SK-N-SH (cell line): ENCODE results near the gene HECTD4.

ENCODE experiments used
- CTCF ChIP-seq: fragments of 200-600 bp; sonication (generic); IDR thresholded peaks from 2 replicates; pipeline ENCODE4 v1.6.1; 2017; ENCODE audit warnings: antibody characterized with exemption, mild to moderate bottlenecking, moderate library complexity
- ELF1 ChIP-seq: IDR thresholded peaks from 2 replicates; pipeline ENCODE4 v1.4.0; 2012
- EZH2phosphoT487 ChIP-seq: fragments of 200-600 bp; sonication (generic); IDR thresholded peaks from 2 replicates; pipeline ENCODE4 v1.6.1; 2017; ENCODE audit warnings: low read depth, mixed run types, mild to moderate bottlenecking, antibody characterized with exemption, moderate library complexity, borderline replicate concordance
- RFX5 ChIP-seq: IDR thresholded peaks from 2 replicates; pipeline ENCODE4 v1.6.1; 2012; ENCODE audit warnings: mild to moderate bottlenecking, improper control_type of control experiment, low read length
- TCF12 ChIP-seq: IDR thresholded peaks from 2 replicates; pipeline ENCODE4 v1.4.0; 2012
- TF ChIP-seq, protein P1 (sequence below): IDR thresholded peaks from 2 replicates; pipeline ENCODE4; 2012

- TF ChIP-seq RFX5 (no peak), ELF1 (no peak), CTCF (peak; percentile 71), EZH2phosphoT487 (no peak), TCF12 (no peak)
- TF ChIP-seq, protein P1, sequence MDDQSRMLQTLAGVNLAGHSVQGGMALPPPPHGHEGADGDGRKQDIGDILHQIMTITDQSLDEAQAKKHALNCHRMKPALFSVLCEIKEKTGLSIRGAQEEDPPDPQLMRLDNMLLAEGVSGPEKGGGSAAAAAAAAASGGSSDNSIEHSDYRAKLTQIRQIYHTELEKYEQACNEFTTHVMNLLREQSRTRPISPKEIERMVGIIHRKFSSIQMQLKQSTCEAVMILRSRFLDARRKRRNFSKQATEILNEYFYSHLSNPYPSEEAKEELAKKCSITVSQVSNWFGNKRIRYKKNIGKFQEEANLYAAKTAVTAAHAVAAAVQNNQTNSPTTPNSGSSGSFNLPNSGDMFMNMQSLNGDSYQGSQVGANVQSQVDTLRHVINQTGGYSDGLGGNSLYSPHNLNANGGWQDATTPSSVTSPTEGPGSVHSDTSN = no peak
These were observed 184.0 kb downstream of the HECTD4 start for GRCh38 chr12:112198120-112198733.
